Posterior vena cava (tissue), 2 donors: ENCODE measurements around the gene GRK6. TPM values are rescaled to one million over a fixed set of nuclear protein-coding genes. Genes with fewer than 3 reads are reported as not detected.

Experiments
- DNase-seq: peaks from one replicate; pipeline ENCODE4 v3.0.0-alpha.2; 2020; ENCODE audit warnings: low spot score
- intact Hi-C, 2 donors: fragments of 100-400 bp; cut with DNase I; formaldehyde crosslinking; loops; one replicate each; pipeline versions ENCODE4 v1.14.1 to v1.14.2; 2022 to 2023
- total RNA-seq, 2 donors: library from RNA; stranded (reverse); fragmentation: NEBNext Ultra II Directional; extraction: Animal tissue kit (Norgen Biotek cat#: 25700); gene quantifications; one replicate each; pipeline ENCODE4 v1.2.1, GENCODE V29; 2021
- donor health status: DM: yes; HTN: yes; CAD: no.
- donor health status: DM: yes; HTN: yes; CAD: no.

GRK6 gene
- total RNA-seq, 2 donors from 2014 or later: 22.9 to 28.2 TPM

DNA sequence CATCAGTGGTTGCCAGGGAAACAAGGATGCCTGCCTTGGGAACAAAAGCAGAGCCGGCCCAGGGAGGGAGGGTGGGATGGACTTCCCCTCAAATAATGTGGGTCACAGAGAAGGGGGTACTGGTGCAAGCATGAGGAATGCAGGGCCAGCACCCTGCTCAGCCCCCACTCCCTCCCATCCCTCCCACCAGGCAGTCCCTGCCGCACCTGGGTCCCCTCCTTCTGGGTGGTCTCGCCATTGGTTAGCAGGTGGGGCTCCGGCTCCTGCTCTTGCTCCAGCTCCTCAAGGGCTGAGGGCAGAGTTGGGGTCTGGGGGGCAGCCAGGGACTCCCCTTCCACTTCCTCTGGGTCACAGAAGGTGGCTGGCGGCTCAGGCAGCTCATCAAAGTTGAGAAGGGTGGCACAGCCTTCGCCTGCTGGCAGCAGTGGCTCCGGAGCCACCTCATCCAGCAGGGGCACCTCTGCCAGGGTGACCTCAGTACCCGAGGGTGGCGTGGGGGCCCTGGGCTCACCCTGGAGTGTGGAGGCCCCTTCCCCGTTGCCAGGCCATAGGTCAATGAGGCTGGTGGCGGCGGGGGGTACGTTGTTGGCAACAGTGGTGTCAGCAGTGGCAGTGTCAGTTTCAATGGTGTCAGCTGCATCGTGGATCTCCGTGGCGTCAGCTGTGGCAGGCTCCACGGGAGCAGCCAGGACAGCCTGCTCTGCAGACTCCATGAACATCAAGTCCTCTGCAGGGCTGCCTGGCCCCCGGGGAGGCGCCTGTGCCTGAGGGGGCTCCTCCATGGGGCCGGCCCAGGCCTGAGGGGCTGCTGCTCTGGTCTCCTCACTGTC lies 31.6 kb downstream of the GRK6 start:
- intact Hi-C loops: loop anchor here in 1 of 2 donors (2.0 kb wide), 1 partner anchor 15 kb away; the partner anchor contains the start of gene DBN1

GRCh38 chr5:177458912-177459350 lies 32.5 kb downstream of the GRK6 start:
- DNase-seq: no peak
- intact Hi-C loops: no loop called here

More for the DNA sequence above, 31.6 kb downstream of the GRK6 start:
- no peak for DNase-seq

DNA sequence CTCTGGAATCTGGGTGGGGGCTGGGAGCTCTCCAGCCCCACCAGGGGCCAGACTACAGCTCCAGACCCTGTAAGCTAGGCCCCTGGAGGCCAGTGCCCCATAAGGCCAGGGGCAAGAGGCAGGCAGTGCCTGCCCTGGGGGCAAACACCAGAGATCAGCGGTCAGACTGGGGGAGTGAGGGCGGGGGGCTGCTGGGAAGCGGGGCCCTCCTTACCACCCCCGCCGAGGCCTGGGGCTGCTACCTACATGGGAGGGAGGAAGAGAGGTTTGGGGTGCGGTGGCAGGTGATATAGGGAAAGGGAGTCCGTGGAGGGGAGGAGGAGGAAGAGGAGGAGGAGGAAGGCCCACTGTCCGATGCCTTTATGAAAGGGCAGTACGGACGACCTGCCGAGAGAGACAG lies 32.9 kb downstream of the GRK6 start:
- intact Hi-C loops: no loop called here
- DNase-seq: no peak

DNA sequence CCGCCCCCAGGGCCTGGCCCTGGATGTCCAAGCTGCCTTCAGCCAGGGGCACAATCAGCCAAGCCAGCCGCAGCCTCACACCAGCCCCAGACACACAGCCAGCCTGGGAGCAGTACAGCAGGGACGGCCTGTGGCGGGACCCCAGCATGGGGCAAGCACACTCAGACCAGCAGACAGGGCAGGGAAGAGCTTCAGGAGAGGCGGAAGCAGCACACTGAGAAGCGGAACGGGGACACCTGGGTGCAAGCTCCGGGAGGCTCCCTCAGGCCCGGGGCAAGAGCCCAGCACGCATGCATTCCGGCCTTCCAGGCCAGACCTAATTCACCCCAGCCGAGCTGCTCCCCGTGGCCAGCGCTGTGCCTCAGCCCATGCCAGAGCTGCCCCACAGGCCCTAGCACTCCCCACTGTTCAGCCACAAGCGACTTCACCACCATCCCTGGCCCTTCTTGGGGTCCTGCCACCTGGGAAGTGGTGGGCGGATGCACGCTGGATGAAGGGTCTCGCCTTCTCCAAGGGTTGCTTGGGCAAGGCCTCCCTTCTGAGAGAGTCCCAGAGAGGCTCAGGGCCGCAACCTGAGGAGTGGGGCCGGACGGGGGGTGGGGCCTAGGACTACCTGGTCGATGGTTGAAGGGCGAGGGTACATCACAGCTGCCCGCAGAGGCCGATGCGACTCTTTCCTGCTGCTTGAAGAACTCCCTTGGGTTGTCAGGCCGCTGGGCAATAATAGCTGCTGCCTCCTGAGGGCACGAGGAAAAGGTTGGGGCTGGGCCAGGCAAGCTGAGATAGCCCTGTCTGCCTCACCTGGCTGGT lies 33.5 kb downstream of the GRK6 start:
- DNase-seq: no peak
- intact Hi-C loops: no loop called here

GRCh38 chr5:177462021-177462670 lies 35.7 kb downstream of the GRK6 start:
- DNase-seq: no peak
- intact Hi-C loops: no loop called here

DNA sequence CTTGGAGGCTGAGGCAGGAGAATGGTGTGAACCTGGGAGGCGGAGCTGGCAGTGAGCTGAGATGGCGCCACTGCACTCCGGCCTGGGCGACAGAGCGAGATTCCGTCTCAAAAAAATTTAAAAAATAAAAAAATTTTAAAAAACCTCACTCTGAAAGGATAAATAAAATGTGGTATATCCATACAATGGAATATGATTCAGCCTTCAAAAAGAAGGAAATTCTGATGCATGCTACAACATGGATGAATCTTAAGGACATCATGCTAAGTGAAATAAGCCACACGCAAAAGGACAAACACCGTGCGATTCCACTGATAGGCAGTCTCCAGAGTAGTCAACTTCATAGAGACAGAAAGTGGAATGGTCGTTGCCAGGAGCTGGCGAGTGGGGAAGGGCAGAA lies 38.6 kb downstream of the GRK6 start:
- DNase-seq: no peak
- intact Hi-C loops: no loop called here

GRCh38 chr5:177466861-177467260 lies 40.4 kb downstream of the GRK6 start:
- intact Hi-C loops: no loop called here
- DNase-seq: no peak

GRCh38 chr5:177467436-177467835 lies 41.0 kb downstream of the GRK6 start:
- intact Hi-C loops: no loop called here
- DNase-seq: no peak

DNA sequence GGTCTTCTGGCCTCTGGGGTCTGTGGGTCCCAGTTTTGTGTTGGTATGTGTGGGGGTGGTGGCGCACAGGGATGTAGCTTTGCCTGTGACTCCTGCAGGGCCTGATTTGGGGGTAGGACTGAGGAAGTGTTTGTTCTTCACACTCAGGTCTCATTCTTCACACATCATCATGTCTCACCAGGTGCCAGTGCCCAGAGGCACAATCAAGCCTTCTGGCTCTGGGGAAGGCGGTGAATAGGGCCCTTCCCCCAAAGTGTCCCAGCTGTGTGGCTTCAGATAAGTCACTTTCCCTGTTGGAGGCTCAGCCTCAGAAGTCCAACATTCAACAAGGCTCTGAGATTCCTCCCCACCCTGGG lies 41.8 kb downstream of the GRK6 start:
- no peak for DNase-seq
- intact Hi-C loops: no loop called here

DNA sequence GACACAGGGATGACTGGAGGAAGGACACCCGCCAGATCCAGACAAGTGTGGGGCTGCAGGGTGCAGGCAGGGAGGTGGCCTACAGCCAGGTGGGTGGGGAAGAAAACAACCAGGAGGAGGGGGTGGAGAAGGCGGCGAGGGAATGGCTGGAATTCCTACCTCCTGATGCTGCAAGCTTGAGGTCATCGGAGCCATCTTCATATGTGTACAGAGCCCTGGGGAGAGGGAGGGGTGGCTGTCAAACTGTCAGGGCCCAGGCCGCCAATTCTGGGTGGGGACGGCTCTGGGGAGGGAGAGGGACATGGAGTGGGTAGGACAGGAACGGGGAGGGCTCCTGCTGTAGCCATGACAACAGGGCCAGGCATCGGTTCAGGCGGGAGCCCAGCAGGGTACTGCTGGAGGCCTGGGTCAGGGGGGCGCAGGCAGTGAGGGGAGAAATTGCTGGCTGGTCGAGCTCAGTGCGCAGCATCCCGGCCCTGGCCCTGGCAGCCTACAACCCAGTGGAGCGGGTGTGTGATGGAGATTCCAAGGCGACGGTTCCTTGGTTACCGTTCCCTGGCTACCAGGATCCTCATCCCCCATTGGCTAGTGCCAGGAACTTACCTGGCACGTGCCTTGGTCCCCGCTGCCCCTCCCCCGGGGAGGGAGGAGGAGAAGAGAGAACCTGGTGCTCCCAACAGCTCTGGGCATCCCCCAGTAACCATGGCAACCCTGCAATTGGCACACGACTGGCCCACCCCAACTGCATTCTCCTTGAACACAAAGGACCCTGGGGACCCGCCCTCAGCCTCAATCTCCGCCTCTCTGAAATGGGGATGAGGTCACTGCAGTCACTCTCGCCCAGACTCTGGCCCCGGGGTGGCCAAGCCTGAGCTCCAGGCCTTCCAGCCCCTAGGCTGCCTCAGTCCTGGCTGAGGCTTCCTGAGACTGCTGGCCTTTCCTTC lies 42.5 kb downstream of the GRK6 start:
- intact Hi-C loops: no loop called here
- no peak for DNase-seq

DNA sequence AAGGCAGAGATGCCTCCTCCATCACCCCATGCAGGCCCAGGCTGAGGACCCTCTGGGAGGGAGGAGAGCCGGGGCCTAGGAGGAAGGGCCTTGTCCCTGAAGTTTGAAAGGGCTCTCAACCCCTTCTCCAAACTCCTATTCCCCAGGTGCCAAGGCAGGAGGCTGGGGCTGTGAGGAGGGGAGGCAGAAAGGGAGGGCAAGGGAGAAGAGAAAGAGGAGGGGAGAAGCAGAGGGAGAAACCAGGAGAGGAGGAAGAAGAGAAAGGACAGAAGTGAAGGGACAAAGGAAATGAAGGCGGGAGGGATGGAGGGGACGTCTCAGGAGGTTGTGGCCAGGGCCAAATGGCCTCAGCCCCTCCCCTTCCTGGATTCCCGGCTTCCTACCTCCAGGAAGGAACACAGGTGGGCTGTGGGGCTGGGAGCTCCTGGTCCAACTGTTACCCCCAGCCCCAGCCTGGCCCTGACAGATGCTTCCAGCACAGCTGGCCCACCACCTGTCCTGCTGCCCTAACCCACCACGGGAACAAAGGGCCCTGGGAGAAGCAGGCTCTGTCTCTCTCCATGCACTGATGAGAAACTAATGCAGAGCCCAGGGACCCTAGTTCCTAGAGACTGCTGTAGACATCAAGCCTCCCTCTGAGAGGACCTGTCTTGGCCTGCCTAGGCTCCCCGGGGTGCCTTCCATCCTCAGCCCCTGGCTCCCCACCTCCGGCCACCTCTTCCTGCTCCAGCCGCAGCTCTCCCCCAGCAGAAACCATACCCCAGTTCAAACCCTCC lies 43.5 kb downstream of the GRK6 start:
- no peak for DNase-seq
- intact Hi-C loops: no loop called here

DNA sequence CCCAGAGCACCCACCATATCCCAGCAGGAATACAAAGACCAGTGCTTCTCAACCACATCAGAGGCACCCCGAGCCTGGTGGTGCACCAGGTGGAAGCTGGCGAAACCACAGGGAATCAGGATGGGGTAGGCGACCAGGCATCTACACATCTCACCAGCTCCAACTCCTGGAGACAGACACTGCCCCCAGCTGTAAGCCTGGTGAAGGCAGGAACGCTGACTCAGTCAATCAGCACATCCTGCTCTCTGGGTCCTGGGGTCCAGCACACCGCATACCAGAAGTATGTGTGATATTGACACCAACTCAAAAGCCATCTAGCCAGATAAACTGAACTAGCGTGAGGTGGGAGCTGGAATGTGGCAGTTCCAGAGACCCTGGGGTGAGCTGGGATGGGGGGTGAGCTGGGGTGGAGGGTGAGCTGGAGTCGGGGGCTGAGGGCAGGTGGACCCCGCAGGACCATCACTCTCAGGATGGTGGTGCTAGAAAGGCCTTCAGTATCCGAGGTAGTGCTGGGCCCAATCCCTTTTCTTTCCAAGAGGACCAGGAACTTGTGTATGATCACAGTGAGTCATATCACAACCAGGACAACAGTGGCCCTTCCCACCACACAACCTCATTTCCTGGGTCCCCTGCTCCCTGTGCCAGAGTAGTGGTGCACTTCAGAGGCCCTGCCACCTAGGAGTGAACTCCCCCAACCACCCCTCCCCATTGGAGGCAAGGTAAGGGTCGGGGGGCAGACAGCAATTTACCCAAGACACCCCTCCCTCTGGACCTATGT lies 44.5 kb downstream of the GRK6 start:
- intact Hi-C loops: no loop called here
- DNase-seq: no peak

DNA sequence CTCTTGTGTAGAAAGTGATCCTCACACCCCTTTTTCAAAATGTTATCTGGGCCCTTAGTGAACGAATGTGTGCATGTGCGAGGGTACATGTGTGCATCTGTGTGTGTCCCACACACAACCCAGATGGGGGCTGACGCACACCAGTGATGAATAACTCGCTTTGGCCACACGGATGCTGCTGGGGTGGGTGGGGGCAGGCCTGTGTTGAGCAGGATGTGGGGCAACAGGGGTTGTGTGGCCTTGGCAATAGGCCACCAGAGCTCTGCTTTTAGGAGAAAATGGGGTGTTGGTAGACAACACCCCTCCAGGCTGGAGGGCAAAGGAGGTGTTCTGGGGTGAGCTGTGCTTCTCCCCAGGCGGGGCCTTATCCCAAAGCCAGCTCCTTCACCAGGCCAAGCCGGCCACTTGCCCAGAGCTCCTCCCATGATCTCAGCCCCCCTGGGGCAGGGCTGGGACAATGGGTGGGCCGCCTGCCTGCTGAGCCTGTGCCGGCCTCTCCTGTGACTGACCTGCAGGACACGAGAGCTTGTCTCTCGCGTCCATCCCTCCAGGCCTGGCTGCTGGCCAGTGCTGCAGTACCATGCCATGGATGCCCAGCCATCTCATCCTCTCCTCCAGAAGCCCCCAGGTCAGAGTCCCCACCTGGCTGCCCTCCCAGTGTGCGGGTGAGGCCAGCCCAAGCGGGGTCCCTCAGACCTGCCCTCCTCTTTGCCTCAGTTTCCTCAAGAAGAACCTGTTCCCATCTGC lies 45.3 kb downstream of the GRK6 start:
- DNase-seq: no peak
- intact Hi-C loops: loop anchor here in 1 of 2 donors (2.0 kb wide), 1 partner anchor 15 kb away; no protein-coding TSS in a partner anchor

DNA sequence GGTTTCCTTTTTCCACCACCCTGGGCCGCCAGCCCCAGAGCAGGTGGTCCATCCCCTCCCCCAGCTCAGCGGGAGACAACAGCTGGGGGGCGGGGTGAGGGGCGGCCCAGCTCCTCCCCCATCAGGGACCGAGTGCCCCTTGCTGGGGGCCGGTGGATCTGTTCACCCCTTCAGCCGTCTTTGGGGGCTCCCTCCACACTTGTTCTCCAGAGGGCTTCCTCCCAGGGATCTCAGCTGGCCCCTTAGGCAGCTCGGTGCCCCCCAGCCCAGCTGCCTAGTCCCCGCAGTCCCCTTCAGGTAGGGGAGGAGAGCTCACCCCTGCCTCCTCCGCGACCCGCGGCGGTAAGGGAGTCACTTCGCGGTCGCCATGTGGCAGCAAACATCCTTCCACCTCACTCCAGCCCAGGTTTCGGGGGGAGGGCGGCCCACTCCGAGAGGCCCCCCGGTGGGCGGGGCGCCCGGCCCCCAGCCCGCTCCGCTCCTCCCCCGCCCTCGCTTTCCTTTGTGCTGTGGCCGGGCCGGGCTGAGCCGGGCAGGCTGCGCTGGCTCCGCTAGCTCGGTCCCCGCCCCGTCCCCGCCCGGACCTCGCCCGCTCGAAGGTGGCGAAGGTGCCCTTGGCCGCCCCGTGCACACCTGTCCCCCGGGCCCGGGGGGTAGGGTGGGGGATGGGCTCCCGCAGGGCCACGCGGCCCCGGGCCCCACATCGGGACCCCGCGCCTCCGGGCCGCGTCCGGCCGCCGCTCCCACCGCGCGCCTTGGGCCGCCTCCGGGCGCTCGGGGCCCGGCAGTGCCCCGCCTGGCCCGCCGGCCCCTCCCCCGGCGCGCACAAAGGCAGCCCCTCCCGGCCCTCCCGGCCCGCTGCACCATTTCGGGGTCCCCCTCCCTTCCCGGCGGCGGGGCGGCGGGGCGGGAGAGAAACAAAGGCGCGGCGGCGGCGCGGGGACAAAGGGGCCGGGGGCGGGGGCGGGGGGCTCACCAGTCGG lies 46.3 kb downstream of the GRK6 start:
- intact Hi-C loops: loop anchor here in 1 of 2 donors (2.0 kb wide), 1 partner anchor 16 kb away; no protein-coding TSS in a partner anchor
- no peak for DNase-seq

- DNase-seq: no peak
- intact Hi-C loops: loop anchor here in 1 of 2 donors (2.0 kb wide), 1 partner anchor 17 kb away; no protein-coding TSS in a partner anchor
Measured at GRCh38 chr5:177473443-177474001, 47.0 kb downstream of the GRK6 start, which contains the start of gene DBN1. Gene DBN1, minus strand, starts transcription at chr5:177473634. Its CDS starts 113 bp downstream, at chr5:177473521.
